ENCODE measurements around the gene CELA2B. TPM values are rescaled to one million over a fixed set of nuclear protein-coding genes. Genes with fewer than 3 reads are reported as not detected.
"Not testable (repeated sequence)": the region's sequence is repeated elsewhere in the genome, so short reads cannot be mapped to it uniquely, and the experiment has no call there.

CELA2B gene
- not detected for polyA plus RNA-seq (2013, experiment 1 of 2; ENCODE audit: insufficient read length)
- not detected for polyA plus RNA-seq (2013, experiment 2 of 2; ENCODE audit: insufficient read length)

DNA sequence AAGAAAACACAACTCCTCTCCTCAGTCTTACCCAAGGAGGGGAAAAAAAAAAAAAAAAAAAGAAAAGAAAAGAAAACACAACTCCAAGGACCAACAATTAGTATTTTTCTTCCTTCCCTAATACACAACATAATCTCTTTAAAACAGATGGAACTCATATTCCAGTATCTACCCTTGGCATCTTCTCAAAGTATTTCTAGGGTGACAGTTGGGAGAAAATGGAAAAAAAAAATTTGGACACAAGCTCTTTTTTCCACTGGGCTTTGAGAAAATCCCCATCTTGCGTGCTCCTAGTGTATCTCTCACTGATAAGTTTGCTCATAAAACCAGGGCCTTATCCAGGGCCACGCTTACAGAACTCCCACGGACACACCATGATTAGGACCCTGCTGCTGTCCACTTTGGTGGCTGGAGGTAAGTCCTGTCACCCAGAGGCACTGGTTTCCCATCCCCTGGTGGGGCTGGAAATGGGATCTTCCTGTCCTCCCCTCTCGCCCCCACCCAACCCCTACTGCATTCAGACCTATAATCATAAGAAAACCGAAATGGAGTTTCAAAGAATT is at the start of gene CELA2B:
Gene CELA2B (plus strand): TSS at position 353 of the 563 bp plus-strand sequence. CDS start 22 bp downstream, at position 375.
- no peak for DNase-seq

DNA sequence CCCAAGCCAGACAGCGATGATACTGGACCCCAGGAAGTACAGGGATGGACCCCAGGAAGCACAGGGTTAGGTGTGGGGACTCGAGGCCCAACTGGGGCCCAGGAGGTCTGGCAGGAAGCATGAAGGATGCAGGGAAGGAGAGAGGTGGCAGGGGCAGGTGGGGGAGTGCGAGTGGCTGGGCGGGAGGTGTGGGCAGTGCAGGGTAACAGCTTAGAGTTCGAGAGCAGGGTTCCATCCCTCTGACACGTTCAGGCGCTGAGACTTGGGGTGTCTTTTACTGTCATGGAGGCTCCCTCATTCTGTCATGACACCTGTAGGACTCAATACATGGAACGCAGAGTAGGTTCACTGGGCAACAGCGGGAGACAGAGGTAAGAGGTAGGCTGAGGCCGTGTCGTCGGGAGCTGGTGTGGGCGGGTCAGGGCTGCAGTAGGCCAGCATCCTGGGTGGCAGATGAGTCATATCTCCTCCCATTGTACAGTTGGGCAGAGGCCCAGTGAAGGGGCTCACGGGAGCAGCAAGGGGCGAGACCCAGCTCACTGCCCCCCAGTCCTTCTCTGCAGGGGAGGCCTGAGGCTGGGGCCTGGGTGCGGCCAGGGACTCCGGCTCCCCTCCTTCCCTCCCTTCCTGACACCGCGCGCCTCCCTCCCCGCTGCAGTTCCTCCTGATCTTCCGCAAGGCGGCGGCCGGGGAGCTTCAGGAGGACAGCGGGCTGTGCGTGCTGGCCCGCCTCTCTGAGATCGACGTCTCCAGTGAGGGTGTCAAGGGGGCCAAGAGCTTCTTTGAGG is 49.2 kb upstream of the CELA2B start:
- peak; percentile 28 for DNase-seq

DNA sequence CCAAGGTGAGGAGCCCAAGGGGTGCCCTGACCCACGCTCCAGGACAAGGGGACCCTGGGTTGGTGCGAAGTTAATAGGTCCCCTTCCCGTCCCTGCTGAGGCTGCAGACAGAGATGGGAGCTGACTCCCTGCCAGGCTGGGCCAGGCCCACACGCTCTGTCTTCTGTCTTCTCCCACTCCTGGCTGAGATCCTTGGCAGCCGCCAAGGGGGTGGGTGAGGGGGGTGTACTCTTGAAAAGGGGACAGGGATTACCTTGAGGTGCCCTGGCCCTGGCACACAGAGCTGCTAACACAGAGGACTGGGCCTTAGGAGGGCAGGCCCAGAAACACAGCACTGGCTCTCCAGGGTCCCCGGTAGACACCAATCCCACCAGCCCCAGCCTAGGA is 48.6 kb upstream of the CELA2B start:
- no peak for DNase-seq

- not testable (repeated sequence) for DNase-seq
These were observed 47.7 kb upstream of the CELA2B start for GRCh38 chr1:15428252-15428651.

- DNase-seq, result no peak
These were observed 47.0 kb upstream of the CELA2B start for GRCh38 chr1:15428815-15429435.

GRCh38 chr1:15429701-15430149 is 46.2 kb upstream of the CELA2B start:
- no peak for DNase-seq

GRCh38 chr1:15430787-15431570 is 44.9 kb upstream of the CELA2B start:
- peak; percentile 31 for DNase-seq

DNA sequence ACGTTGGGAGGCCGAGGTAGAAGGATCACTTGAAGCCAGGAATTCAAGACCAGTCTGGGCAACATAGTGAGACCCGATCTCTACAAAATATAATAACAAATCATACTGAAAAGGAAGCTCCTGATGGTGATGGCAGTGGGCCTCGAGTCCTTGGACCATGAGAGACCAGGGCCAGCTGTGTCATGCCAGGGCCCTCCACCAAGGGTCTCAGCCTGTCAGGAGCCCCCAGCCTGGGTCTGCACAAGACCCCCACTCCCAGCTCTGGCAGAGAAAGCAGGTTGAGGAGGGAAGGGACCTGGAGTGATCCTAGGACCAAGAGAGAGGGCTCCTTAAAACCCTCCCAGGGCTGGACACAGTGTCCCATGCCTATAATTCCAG is 44.3 kb upstream of the CELA2B start:
- DNase-seq, result no peak

DNA sequence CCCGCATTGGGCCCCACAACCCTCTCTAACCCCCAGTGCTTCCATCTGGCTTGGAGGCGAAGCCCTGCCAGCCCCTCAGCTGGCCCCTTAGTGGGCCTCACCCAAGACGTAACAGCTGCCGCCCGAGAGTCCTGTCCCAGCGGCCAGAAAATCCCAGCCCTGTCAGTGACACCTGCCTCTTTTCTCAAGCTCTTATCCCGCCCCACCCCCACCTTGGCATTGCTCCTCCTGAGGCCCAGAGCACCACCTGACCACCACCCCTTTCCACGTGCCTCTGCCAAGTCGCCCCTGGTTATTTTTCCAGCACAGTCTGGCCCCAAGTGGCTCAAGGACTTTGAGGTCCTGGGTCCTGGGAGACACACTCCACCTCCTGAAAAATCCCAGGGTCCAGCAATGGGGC is 43.6 kb upstream of the CELA2B start:
- DNase-seq, result no peak

GRCh38 chr1:15433471-15433870 is 42.4 kb upstream of the CELA2B start:
- DNase-seq, result no peak

GRCh38 chr1:15434739-15435138 is 41.2 kb upstream of the CELA2B start:
- DNase-seq, result peak; percentile 20

- no peak for DNase-seq
These were observed 40.4 kb upstream of the CELA2B start for GRCh38 chr1:15435239-15436077.

GRCh38 chr1:15436881-15437442 is 38.9 kb upstream of the CELA2B start:
- DNase-seq, result no peak

DNA sequence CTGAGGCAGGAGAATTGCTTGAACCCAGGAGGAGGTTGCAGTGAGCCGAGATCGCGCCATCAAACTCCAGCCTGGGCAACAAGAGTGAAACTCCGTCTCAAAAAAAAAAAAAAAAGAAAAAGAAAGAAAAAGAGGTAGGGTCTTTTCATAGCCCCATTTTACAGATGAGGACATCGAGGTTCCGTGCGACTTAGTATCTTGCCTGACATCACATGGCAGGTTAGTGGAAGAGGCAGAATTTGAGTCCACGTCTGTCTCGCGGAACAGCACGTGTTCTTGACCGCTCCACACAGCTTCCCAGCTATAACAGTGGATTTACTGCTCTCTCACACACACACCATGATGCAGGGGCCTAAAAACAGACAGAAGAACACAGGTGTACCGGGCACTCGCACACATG is 36.6 kb upstream of the CELA2B start:
- DNase-seq, result no peak

- no peak for DNase-seq
These were observed 35.5 kb upstream of the CELA2B start for GRCh38 chr1:15440357-15440756.

DNA sequence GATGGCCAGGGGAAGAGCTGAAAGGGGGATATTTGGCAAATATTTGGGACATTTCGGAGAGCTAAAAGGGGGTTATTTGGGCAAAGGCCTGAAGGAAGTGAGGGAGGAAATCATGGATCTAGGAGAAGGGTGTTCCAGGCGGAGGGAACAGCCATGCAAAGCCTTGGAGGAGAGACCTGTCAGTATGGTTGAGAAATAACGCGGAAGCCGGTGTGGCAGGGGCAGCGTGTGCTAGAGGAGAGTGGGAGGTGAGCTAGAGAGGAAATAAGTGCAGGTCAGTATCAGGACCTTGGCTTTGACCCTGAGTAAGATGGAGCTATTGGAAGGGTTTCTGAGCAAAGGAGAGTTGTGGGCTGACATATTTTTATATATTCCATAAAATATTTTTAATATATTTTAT is 34.7 kb upstream of the CELA2B start:
- no peak for DNase-seq

DNA sequence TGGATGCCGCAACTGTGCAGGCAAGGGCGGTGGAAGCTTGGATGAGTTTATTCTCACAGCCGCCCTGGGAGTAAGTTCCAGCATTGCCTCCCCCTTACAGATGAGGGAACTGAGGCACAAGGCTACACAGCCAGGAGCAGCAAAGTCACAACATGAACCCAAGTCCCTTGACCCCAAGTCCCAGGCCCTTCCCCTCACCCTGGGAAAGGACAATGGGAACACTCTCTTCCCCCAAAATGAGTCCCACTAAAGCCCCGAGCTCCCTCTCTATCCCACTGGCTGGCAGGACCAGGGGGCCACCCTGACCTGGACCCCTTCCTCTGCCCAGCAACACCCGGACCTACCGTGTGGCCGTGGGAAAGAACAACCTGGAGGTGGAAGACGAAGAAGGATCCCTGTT is 33.8 kb upstream of the CELA2B start:
- DNase-seq, result no peak

DNA sequence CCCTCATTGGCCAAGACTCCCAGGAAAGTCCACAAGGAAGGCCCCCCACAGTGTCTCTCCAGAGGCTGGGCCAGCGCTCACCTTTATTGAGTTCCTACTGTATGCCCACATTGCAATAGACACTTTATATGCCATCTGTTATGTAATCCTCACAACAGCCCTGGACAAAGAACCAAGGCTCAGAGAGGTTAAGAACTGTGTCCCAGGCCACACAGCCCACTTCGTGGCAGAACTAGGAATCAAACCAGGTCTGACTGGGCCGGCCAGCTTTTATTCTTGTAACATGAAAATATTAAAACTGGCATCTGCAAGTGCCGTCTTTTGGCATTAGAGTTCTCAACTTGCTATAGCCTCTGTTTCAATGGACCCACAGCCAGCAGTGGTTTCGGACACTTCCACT is 33.1 kb upstream of the CELA2B start:
- no peak for DNase-seq

- DNase-seq, result no peak
These were observed 32.6 kb upstream of the CELA2B start for GRCh38 chr1:15443281-15443680.

DNA sequence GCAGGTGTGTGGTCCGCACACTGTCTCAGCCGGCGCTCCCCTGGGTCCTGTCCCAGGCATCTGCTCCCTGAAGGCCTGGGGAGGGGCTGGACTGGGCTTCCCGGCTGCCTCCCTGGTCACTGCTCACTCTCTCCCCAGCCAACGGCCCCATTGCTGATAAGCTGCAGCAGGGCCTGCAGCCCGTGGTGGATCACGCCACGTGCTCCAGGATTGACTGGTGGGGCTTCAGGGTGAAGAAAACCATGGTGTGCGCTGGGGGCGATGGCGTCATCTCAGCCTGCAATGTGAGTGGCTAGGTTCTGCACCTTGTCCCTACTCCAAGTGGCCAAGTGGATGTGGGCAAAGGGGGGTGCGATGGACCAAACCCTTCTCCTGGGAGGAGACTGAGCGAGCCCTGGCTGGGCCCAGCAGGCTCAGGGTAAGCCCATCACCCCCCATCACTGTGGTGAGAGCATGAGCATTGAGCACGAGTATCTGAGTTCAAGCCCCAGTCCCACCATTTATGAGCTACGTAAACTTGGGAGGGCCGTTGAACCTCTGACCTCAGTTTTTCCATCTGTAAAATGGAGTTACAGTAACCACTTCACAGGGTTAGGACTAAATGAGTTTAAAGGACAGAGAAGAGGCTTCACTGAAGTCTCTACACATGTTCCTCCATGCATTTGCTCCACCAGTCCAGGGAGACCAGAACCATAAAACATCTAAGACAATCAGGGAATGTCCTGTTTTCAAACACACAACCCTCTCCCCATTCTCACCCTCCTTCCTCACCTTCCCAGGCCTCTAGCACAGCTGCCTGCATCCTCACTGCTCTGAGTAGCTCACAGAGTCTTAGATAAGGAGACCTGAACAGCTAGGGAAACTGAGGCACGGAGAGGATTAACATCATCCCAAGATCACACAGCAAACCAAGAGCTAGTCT is 31.2 kb upstream of the CELA2B start:
- DNase-seq, result no peak
